Fibroblast of lung (primary cell): Measurements from ENCODE around the gene FAAP100.

ENCODE experiments used
- EZH2 ChIP-seq: IDR thresholded peaks from 2 replicates; pipeline ENCODE4 v1.5.1; 2012; ENCODE audit warnings: low read length, control low read depth, mild to moderate bottlenecking; ENCODE audit errors: missing control alignments
- TF ChIP-seq, protein P1 (sequence below), 2 donors: IDR thresholded peaks in 1 of 2; conservative IDR thresholded peaks in 1 of 2; 1 replicate in 1 of 2; 2 replicates in 1 of 2; pipeline ENCODE4 v1.5.1; 2011 to 2012; ENCODE audit warnings: low read length in 2 of 2, control low read depth in 1 of 2, inconsistent platforms in 1 of 2, low read depth in 1 of 2, mild to moderate bottlenecking in 1 of 2

DNA sequence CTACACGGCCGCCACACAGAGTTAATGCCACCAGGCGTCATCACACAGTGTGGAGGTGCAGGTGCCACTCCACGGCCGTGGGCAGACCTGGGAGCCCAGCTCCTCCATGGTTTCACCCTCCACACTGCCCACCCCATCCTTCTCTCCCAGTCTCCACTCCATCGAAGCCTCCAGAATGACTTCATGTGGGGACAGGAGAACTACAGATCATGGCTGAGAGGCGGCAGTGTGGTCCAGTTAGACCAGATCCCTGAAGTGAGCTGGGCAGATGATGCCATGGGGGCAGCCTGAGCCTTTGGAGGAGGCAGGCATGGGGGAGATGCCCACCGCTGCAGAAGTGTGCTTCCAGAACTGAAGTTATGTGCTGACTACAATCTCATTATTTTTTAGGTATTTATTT, 38.0 kb upstream of the FAAP100 start:
- TF ChIP-seq, protein P1, sequence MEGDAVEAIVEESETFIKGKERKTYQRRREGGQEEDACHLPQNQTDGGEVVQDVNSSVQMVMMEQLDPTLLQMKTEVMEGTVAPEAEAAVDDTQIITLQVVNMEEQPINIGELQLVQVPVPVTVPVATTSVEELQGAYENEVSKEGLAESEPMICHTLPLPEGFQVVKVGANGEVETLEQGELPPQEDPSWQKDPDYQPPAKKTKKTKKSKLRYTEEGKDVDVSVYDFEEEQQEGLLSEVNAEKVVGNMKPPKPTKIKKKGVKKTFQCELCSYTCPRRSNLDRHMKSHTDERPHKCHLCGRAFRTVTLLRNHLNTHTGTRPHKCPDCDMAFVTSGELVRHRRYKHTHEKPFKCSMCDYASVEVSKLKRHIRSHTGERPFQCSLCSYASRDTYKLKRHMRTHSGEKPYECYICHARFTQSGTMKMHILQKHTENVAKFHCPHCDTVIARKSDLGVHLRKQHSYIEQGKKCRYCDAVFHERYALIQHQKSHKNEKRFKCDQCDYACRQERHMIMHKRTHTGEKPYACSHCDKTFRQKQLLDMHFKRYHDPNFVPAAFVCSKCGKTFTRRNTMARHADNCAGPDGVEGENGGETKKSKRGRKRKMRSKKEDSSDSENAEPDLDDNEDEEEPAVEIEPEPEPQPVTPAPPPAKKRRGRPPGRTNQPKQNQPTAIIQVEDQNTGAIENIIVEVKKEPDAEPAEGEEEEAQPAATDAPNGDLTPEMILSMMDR (conservative IDR thresholded peaks at IDR 0.05 in 1 of 2, IDR thresholded peaks at IDR 0.05 in 1 of 2; ENCODE audit: low read depth in 1 of 2, low read length in 2 of 2): no peak
- no peak for TF ChIP-seq EZH2
